Suprapubic skin (tissue), 4 donors: ENCODE data around the gene MYO18B. TPM values are rescaled to one million over a fixed set of nuclear protein-coding genes. Genes with fewer than 3 reads are reported as not detected.

Experiments used
- DNase-seq, 2 donors: peaks; one replicate each; pipeline ENCODE4 v3.0.0-alpha.2; 2019; ENCODE audit warnings: low spot score in 2 of 2
- H3K27ac ChIP-seq: fragments of 200-600 bp; sonication (generic); one replicate; pipeline ENCODE4 v1.5.1; 2019
- H3K27me3 ChIP-seq: fragments of 200-600 bp; sonication (generic); one replicate; pipeline ENCODE4 v1.5.1; 2019
- H3K36me3 ChIP-seq: fragments of 200-600 bp; sonication (generic); one replicate; pipeline ENCODE4 v1.5.1; 2019
- H3K4me1 ChIP-seq: fragments of 200-600 bp; sonication (generic); one replicate; pipeline ENCODE4 v1.5.1; 2019
- H3K4me3 ChIP-seq: fragments of 200-600 bp; sonication (generic); one replicate; pipeline ENCODE4 v1.5.1; 2019; ENCODE audit warnings: mild to moderate bottlenecking
- H3K9me3 ChIP-seq: fragments of 200-600 bp; sonication (generic); one replicate; pipeline ENCODE4 v1.5.1; 2019
- EP300 ChIP-seq: sonication (generic); formaldehyde crosslinking; IDR thresholded peaks from one replicate; pipeline ENCODE4 v1.6.1; 2017; ENCODE audit warnings: antibody characterized with exemption
- POLR2A ChIP-seq, 2 donors: fragments of 450-650 bp; IDR thresholded peaks; one replicate each; pipeline ENCODE4 v1.6.1; 2017; ENCODE audit warnings: antibody characterized with exemption in 2 of 2, mild to moderate bottlenecking in 2 of 2, moderate library complexity in 2 of 2
- POLR2AphosphoS5 ChIP-seq, 3 donors: sonication (generic); formaldehyde crosslinking; IDR thresholded peaks; one replicate each; pipeline ENCODE4 v1.6.1; 2017; ENCODE audit warnings: antibody characterized with exemption in 3 of 3
- WGBS: methylation state at CpG from one replicate; pipeline ENCODE4 v1.1.5; 2018; 5-methylcytosine and 5-hydroxymethylcytosine counted together
- total RNA-seq, 4 donors: library from RNA; depleted of rRNA; stranded (reverse); fragments of >200 nt; gene quantifications; one replicate each; pipeline ENCODE4 v1.1.0, GENCODE V29; 2016
- TF ChIP-seq, protein P1 (sequence below), 2 donors: fragments of 200-600 bp in 1 of 2; fragments of 450-650 bp in 1 of 2; sonication (generic) in 1 of 2; IDR thresholded peaks; one replicate each; pipeline ENCODE4 v1.5.1; 2016 to 2019; ENCODE audit warnings: antibody characterized with exemption in 2 of 2, mild to moderate bottlenecking in 1 of 2, moderate library complexity in 1 of 2

MYO18B gene
- total RNA-seq, 4 donors from 2014 or later: 1.2 to 3.2 (median 1.7) TPM

- TF ChIP-seq EP300 (no peak), POLR2AphosphoS5 (IDR thresholded peaks at IDR 0.05) (no peak), POLR2A (IDR thresholded peaks at IDR 0.05) (no peak)
- TF ChIP-seq, protein P1, sequence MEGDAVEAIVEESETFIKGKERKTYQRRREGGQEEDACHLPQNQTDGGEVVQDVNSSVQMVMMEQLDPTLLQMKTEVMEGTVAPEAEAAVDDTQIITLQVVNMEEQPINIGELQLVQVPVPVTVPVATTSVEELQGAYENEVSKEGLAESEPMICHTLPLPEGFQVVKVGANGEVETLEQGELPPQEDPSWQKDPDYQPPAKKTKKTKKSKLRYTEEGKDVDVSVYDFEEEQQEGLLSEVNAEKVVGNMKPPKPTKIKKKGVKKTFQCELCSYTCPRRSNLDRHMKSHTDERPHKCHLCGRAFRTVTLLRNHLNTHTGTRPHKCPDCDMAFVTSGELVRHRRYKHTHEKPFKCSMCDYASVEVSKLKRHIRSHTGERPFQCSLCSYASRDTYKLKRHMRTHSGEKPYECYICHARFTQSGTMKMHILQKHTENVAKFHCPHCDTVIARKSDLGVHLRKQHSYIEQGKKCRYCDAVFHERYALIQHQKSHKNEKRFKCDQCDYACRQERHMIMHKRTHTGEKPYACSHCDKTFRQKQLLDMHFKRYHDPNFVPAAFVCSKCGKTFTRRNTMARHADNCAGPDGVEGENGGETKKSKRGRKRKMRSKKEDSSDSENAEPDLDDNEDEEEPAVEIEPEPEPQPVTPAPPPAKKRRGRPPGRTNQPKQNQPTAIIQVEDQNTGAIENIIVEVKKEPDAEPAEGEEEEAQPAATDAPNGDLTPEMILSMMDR (IDR thresholded peaks at IDR 0.05): no peak
- Histone ChIP-seq H3K27ac (no peak overlapping the region), H3K4me3 (no peak overlapping the region), H3K4me1 (no peaks in the 10 kb centered on the region), H3K27me3 (peaks cover 9% of the 10 kb centered on the region), H3K9me3 (peaks cover 3% of the 10 kb centered on the region), H3K36me3 (no peaks in the 10 kb centered on the region)
- DNase-seq: no peak
- WGBS: 42% methylated on average over 5 of the region's 5 CpGs
These were observed 87.2 kb downstream of the MYO18B start for GRCh38 chr22:25829237-25829636.

DNA sequence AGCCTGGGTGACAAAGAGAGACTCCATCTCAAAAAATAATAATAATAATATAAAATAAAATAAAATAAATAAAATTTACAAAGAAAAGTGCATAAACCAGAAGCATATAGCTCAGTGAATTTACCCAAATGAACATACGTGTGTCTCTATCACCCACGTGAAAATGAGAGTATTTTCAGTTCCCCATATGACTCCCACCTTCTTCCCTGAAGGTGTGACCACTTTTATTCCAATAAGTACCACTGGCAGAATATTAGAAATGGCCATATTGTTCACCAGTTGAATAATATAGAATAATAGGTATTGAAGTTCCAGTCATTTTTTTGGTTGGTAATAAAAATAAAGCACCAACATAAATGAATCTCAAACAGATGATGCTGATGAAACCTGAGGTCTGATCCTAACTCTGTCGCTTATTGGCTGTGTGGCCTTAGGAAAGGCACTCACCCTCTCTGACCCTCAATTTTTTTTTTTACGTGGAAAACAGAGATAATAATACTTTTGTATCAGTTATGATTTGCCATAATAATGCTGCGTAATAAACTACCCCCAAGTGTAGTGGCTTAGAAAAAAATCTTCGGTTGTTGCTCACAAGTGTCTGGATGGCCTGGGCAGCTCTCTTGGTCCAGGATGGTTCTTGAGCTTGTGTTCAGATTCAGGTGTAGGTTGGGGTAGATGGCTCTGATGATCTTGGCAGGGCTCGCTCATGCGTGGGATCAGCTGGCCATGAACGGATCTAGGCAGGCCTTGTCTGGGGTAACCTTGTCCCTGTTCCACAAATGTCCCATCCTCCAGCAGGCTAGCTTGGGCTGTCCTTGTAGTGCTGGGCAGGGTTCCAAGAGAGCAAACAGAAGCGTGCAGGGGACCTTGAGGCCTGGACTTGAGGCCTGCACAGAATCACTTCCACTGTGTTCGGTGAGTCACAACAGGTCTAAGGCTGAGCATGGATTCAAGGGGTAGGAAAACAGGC lies 88.1 kb downstream of the MYO18B start:
- TF ChIP-seq, protein P1 (IDR thresholded peaks at IDR 0.05): no peak
- TF ChIP-seq POLR2A (IDR thresholded peaks at IDR 0.05) (no peak), EP300 (no peak), POLR2AphosphoS5 (IDR thresholded peaks at IDR 0.05) (no peak)
- H3K4me1 ChIP-seq: no peaks in the 10 kb centered on the region
- H3K36me3 ChIP-seq: no peaks in the 10 kb centered on the region
- H3K9me3 ChIP-seq: peaks cover 3% of the 10 kb centered on the region
- 90% methylated on average over 11 of the region's 11 CpGs for WGBS
- H3K27ac ChIP-seq: no peak overlapping the region
- H3K4me3 ChIP-seq: no peak overlapping the region
- DNase-seq: no peak
- H3K27me3 ChIP-seq: peaks cover 4% of the 10 kb centered on the region

- Histone ChIP-seq H3K4me3 (no peak overlapping the region), H3K36me3 (no peaks in the 10 kb centered on the region), H3K27ac (no peak overlapping the region), H3K4me1 (no peaks in the 10 kb centered on the region), H3K9me3 (peaks cover 3% of the 10 kb centered on the region), H3K27me3 (peaks cover 3% of the 10 kb centered on the region)
- no peak for DNase-seq
- no peak for TF ChIP-seq POLR2AphosphoS5 (IDR thresholded peaks at IDR 0.05)
- no peak for TF ChIP-seq EP300
- TF ChIP-seq, protein P1 (IDR thresholded peaks at IDR 0.05): no peak
- no peak for TF ChIP-seq POLR2A (IDR thresholded peaks at IDR 0.05)
- 74% methylated on average over 3 of the region's 5 CpGs for WGBS
These were observed 91.1 kb downstream of the MYO18B start for GRCh38 chr22:25833091-25833490.

GRCh38 chr22:25833676-25834075 lies 91.7 kb downstream of the MYO18B start:
- TF ChIP-seq POLR2AphosphoS5 (IDR thresholded peaks at IDR 0.05) (no peak), EP300 (no peak), POLR2A (IDR thresholded peaks at IDR 0.05) (no peak)
- TF ChIP-seq, protein P1 (IDR thresholded peaks at IDR 0.05): no peak
- no peak for DNase-seq

DNA sequence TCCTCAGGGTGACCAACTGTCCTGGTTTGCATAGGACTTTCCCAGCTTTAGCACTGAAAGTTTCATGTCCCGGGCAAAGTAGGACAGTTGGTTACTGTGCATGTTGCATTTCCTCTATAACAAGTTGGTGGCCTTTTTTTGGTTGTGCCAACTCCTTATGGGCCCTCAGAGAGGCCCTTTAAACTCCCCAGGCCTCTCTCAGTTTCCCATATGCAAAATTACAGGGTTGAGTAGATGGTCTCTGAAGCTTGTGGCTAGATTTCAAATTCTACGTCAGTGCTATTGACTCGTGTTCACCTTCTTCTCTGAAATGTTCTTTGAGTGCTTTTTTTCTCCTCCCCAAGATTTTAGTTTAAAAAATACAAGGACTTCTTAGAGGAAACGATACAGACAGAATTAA lies 92.5 kb downstream of the MYO18B start:
- TF ChIP-seq POLR2AphosphoS5 (IDR thresholded peaks at IDR 0.05) (no peak), POLR2A (IDR thresholded peaks at IDR 0.05) (no peak), EP300 (no peak)
- TF ChIP-seq, protein P1 (IDR thresholded peaks at IDR 0.05): no peak
- Histone ChIP-seq H3K27me3 (peaks cover 3% of the 10 kb centered on the region), H3K9me3 (peaks cover 3% of the 10 kb centered on the region), H3K36me3 (no peaks in the 10 kb centered on the region), H3K4me3 (no peak overlapping the region), H3K4me1 (no peaks in the 10 kb centered on the region), H3K27ac (no peak overlapping the region)
- DNase-seq: no peak
- WGBS: 82% methylated on average over 4 of the region's 4 CpGs

More at GRCh38 chr22:25833676-25834075, 91.7 kb downstream of the MYO18B start:
- Histone ChIP-seq H3K9me3 (peaks cover 3% of the 10 kb centered on the region), H3K27ac (no peak overlapping the region), H3K4me1 (no peaks in the 10 kb centered on the region), H3K36me3 (no peaks in the 10 kb centered on the region), H3K4me3 (no peak overlapping the region), H3K27me3 (peaks cover 3% of the 10 kb centered on the region)
- 94% methylated on average over 2 of the region's 2 CpGs for WGBS
